GM13977 (cell line): ENCODE results near the gene PPP2R2D.
"Not testable (repeated sequence)": the region's sequence is repeated elsewhere in the genome, so short reads cannot be mapped to it uniquely, and the experiment has no call there.

ENCODE experiments used
- DNase-seq: peaks from one replicate; pipeline ENCODE4 v3.0.0; 2012; ENCODE audit warnings: low spot score
- CTCF ChIP-seq: IDR thresholded peaks from 2 replicates; pipeline ENCODE4 v1.5.1; 2012; ENCODE audit warnings: mild to moderate bottlenecking, control low read depth; ENCODE audit not compliant: insufficient read depth; ENCODE audit errors: extremely low read depth, missing control alignments
- in situ Hi-C: fragments of 300-500 bp; cut with MboI; formaldehyde crosslinking; loops from one replicate; pipeline ENCODE4 v1.12.0; 2022; ENCODE audit warnings: low sequenced_read_pairs, low pct_unique_long_range_greater_than_20kb, mixed read lengths, inconsistent platforms; ENCODE audit not compliant: unreplicated experiment

PPP2R2D gene

GRCh38 chr10:131949041-131949862 lies 48.4 kb downstream of the PPP2R2D start:
- in situ Hi-C loops = no loop called here
- TF ChIP-seq CTCF = no peak
- no peak for DNase-seq

- DNase-seq, in situ Hi-C loops: not testable (repeated sequence)
Observed at GRCh38 chr10:131949908-131950307, 49.1 kb downstream of the PPP2R2D start.

- in situ Hi-C loops = no loop called here
- DNase-seq = no peak
- no peak for TF ChIP-seq CTCF
Observed at GRCh38 chr10:131954356-131954965, 53.7 kb downstream of the PPP2R2D start.

GRCh38 chr10:131955591-131956340 lies 55.0 kb downstream of the PPP2R2D start:
- DNase-seq = no peak
- no peak for TF ChIP-seq CTCF
- in situ Hi-C loops = no loop called here

GRCh38 chr10:131959841-131960240 lies 59.0 kb downstream of the PPP2R2D start:
- DNase-seq = no peak
- no peak for TF ChIP-seq CTCF
- in situ Hi-C loops = no loop called here

GRCh38 chr10:131960631-131961046 lies 59.8 kb downstream of the PPP2R2D start:
- in situ Hi-C loops = no loop called here
- no peak for DNase-seq
- no peak for TF ChIP-seq CTCF
